ENCODE measurements around the gene TSPY10.
A peak's percentile ranks its signal among the peaks of the same experiment; 100 is the strongest.
"Not testable (repeated sequence)": the region's sequence is repeated elsewhere in the genome, so short reads cannot be mapped to it uniquely, and the experiment has no call there.

TSPY10 gene, protein sequence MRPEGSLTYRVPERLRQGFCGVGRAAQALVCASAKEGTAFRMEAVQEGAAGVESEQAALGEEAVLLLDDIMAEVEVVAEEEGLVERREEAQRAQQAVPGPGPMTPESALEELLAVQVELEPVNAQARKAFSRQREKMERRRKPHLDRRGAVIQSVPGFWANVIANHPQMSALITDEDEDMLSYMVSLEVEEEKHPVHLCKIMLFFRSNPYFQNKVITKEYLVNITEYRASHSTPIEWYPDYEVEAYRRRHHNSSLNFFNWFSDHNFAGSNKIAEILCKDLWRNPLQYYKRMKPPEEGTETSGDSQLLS

DNA sequence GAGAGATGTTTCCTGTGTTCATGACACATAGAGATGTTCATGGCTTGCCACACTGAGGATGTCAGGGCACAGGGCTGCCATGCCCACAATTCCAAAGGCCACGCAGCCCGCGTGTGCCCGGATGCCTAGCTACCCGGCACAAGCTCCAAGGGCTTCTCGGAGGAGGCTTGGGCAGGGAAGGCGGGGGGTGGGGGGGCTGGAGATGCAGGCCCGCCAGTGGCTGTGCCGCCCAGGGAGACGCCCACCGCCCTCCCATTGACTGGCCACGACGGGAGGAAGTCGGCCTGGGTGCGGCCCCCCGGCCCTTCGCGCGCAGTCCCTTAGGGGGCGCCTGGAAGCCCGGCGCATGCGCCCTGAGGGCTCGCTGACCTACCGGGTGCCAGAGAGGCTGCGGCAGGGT lies at the start of gene TSPY10:
TSS of gene TSPY10 (plus strand) at position 301 of the 400 bp plus-strand sequence. CDS start at position 347, 46 bp downstream.
- intact Hi-C loops (cut with DNase I); DNase-seq: not testable (repeated sequence)

DNA sequence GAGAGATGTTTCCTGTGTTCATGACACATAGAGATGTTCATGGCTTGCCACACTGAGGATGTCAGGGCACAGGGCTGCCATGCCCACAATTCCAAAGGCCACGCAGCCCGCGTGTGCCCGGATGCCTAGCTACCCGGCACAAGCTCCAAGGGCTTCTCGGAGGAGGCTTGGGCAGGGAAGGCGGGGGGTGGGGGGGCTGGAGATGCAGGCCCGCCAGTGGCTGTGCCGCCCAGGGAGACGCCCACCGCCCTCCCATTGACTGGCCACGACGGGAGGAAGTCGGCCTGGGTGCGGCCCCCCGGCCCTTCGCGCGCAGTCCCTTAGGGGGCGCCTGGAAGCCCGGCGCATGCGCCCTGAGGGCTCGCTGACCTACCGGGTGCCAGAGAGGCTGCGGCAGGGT lies 40.7 kb upstream of the TSPY10 start, which contains the start of gene TSPY9:
TSS of gene TSPY9 (plus strand) at position 301 of the 400 bp plus-strand sequence. CDS start at position 347, 46 bp downstream.
- DNase-seq; intact Hi-C loops (cut with DNase I): not testable (repeated sequence)

DNA sequence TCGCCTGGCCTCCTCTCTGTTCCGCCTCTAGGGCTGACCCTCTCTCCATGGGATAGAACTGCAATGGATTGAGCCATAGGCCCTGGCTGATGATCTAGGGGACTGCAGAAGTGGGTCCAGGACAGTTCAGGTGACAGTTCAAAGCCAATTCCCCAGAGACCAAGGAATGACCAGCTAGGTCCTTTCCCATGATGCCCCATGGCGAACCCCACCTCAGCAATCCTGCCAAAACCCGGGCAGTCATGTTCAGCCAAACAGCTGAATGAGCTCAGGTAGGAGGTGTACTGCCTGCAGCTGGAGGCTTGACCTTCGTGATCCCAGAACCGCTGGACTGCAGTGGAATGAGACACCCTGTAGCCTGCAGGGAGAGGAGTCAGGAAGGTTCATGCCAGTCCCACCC lies 23.3 kb upstream of the TSPY10 start:
- intact Hi-C loops (cut with DNase I), result not testable (repeated sequence)
- peak in 4 of 42 donors; percentile 6 to 41 (median 24) for DNase-seq

DNA sequence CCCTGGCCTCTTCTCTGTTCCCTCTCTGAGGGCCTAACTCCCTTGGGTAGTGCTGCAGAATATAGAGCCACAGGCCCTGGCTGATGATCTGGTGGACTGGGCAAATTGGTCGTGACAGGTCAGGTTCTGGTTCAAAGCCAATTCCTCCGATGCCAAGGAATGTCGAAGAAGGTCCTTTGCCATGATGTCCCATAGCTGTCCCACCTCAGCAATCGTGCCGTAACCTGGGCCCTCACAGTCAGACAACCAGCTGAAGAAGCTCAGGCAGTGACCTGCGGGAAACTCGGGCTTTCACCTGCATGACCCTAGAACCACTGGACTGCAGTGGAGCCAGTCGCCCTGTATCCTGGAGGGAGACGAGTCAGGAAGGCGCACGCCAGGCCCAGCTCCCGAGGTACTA lies 11.4 kb upstream of the TSPY10 start:
- peak in 1 of 42 donors; percentile 0 for DNase-seq
- intact Hi-C loops (cut with DNase I), result not testable (repeated sequence)

Measured in head of caudate nucleus (tissue), 42 donors.